NT2/D1 (cell line): Measurements from ENCODE around the gene JDP2.
A peak's percentile ranks its signal among the peaks of the same experiment; 100 is the strongest.
"Not testable (repeated sequence)": the region's sequence is repeated elsewhere in the genome, so short reads cannot be mapped to it uniquely, and the experiment has no call there.

Experiments used
- DNase-seq: peaks from one replicate; pipeline ENCODE4 v3.0.0-alpha.2; 2011; ENCODE audit warnings: low read depth, low spot score
- H3K27me3 ChIP-seq: 2 replicates; pipeline ENCODE4 v1.6.0; 2011; ENCODE audit warnings: mild to moderate bottlenecking; ENCODE audit not compliant: insufficient read length, insufficient read depth
- H3K36me3 ChIP-seq: 2 replicates; pipeline ENCODE4 v1.6.1; 2011; ENCODE audit warnings: mild to moderate bottlenecking, low read length, mixed read lengths; ENCODE audit not compliant: insufficient read depth, insufficient read length
- H3K4me1 ChIP-seq: 2 replicates; pipeline ENCODE4 v1.5.1; 2011; ENCODE audit not compliant: insufficient read depth, insufficient read length
- H3K4me3 ChIP-seq: 2 replicates; pipeline ENCODE4 v1.5.1; 2011; ENCODE audit warnings: low read depth; ENCODE audit not compliant: insufficient read length
- H3K9ac ChIP-seq: 2 replicates; pipeline ENCODE4 v1.6.0; 2011; ENCODE audit warnings: low read depth; ENCODE audit not compliant: insufficient read length
- H3K9me3 ChIP-seq: 2 replicates; pipeline ENCODE4 v1.5.1; 2011; ENCODE audit warnings: mild to moderate bottlenecking, low read length; ENCODE audit not compliant: insufficient read depth
- SUZ12 ChIP-seq: IDR thresholded peaks from 2 replicates; pipeline ENCODE4 v1.6.1; 2011; ENCODE audit not compliant: insufficient read length, insufficient read depth; ENCODE audit errors: extremely low read depth
- YY1 ChIP-seq: IDR thresholded peaks from 2 replicates; pipeline ENCODE4 v1.6.1; 2011; ENCODE audit not compliant: insufficient read length, insufficient read depth
- ZNF274 ChIP-seq: IDR thresholded peaks from 2 replicates; pipeline ENCODE4 v1.6.1; 2011; ENCODE audit warnings: mild to moderate bottlenecking, low read depth, low read length

JDP2 gene

DNA sequence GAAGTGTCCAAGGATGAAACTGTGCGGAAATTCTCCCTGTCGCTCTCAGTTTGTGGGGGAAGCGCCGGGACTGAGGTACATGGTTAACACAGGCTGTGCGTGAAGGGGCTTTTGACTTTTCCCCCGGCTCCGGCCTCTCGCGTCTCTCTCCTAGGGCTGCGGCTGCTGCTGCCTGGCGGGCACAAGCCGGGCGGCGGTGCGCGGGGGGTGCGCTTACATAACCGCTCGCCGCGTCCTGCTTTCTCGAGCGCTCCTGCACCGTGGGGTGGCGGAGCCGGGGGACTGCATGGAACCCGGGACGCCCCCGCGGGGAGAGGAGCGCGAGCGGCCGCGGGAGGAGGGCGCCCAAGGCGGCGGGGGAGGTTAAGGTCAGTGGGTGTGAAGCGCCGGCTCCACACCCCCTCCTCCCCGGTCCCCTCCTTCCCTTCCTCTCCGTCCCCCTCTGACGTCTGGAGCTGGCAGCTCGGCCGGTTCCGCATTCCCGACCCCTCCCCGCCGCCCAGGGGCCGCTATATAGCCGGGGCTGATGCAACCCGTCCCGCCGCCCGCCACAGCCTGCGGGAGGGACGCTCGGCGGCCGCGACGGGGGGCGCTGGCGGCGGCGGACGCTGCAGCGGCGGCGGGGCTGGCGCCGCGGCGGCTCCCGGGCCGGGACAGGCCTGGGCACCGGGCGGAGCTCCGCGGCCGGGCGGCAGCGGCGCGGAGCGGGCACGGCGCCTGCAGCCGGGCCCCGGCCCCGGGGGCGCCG lies at the start of gene JDP2:
Gene JDP2, plus strand, starts transcription at position 541 of the 748 bp plus-strand sequence. CDS start 9,899 bp downstream, outside the sequence.
- Histone ChIP-seq H3K9ac (peak within 1 kb of the TSS; percentile 70), H3K4me3 (peak within 1 kb of the TSS; percentile 61), H3K9me3 (peaks cover 9% of the 10 kb centered on the region), H3K4me1 (peaks cover 5% of the 10 kb centered on the region), H3K36me3 (peaks cover 16% of the 10 kb centered on the region), H3K27me3 (peaks cover 17% of the 10 kb centered on the region)
- TF ChIP-seq SUZ12 (no peak), ZNF274 (no peak), YY1 (no peak)
- no peak for DNase-seq

DNA sequence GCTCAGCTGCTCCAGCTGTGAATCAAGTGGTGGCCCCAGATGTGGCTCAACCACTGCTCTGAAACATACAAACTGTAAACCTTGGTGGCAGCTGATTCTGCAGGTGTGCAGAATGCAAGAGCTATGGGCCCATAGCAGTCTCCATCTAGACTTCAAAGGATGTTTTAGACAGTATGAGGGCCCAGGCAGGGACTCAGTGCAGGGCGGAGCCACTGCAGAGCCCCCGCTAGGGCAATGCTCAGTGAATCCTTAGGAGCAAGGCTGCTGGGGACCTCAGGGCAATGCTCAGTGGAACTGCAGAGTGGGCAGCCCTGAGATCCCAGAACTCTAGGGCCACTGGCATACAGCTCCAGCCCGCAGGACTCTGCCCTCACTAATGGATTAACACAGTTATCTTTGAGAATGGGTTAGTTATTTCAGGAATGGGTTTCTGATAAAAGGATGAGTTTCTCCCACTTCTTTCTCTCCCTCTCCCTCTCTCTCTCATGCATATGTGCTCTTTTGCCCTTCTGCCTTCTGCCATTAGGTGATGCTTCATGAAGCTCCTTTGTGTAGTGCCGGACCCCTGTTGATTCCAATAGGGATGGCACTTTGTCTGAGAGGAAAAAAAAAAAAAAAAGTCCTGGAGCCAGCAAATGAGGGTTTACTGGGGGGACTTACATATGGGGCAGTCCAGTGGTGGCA lies 48.4 kb upstream of the JDP2 start:
- Histone ChIP-seq H3K9ac (no peak overlapping the region), H3K9me3 (no peaks in the 10 kb centered on the region), H3K27me3 (no peaks in the 10 kb centered on the region), H3K4me3 (no peak overlapping the region), H3K4me1 (peaks cover 9% of the 10 kb centered on the region), H3K36me3 (no peaks in the 10 kb centered on the region)
- peak; percentile 32 for DNase-seq
- TF ChIP-seq SUZ12 (no peak), YY1 (no peak)

DNA sequence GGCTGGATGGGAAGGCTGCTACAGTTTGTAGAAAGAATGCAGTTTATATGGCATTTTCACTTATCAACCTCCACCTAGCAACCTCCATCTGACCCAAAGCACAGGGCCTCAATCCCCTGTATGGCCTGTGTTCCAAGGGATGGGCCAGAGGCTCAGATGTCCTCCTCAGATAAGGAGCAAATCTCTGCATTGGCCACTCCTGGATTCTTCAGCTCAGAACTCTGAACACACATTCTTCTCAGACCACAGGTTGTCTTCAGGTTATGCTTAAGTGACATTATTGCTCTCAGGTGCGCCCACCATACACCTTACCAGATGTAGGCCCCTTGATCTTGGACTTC lies 47.9 kb upstream of the JDP2 start:
- Histone ChIP-seq H3K9me3 (no peaks in the 10 kb centered on the region), H3K27me3 (no peaks in the 10 kb centered on the region), H3K9ac (no peak overlapping the region), H3K36me3 (no peaks in the 10 kb centered on the region), H3K4me3 (no peak overlapping the region), H3K4me1 (peaks cover 9% of the 10 kb centered on the region)
- DNase-seq: no peak
- TF ChIP-seq ZNF274 (no peak), YY1 (no peak), SUZ12 (no peak)

DNA sequence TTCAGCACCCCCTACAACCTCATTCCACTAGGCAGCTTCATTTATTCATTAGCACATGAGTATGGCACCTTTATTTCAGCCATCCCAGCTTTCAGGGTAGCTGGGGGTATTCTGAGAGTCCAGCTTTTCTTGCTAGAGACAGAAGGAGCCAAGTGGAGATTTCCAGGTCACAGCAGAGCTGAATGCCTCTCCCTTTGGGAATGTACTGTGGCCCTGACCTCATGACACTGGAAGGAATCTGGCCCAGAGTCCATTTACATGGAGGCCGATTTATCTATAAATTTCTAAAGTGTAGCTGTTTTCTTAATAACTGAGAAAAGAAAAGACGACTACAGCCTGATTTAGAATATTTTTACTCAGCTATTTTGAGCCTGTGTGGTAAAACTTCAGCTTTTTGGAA lies 47.2 kb upstream of the JDP2 start:
- Histone ChIP-seq H3K4me1 (peaks cover 9% of the 10 kb centered on the region), H3K9me3 (no peaks in the 10 kb centered on the region), H3K27me3 (no peaks in the 10 kb centered on the region), H3K36me3 (no peaks in the 10 kb centered on the region), H3K4me3 (no peak overlapping the region), H3K9ac (no peak overlapping the region)
- no peak for DNase-seq
- TF ChIP-seq YY1: no peak

- Histone ChIP-seq H3K4me3 (no peak overlapping the region), H3K36me3 (no peaks in the 10 kb centered on the region), H3K27me3 (no peaks in the 10 kb centered on the region), H3K4me1 (peaks cover 9% of the 10 kb centered on the region), H3K9me3 (no peaks in the 10 kb centered on the region), H3K9ac (no peak overlapping the region)
- DNase-seq: peak; percentile 15
- no peak for TF ChIP-seq YY1
- TF ChIP-seq SUZ12: no peak
- TF ChIP-seq ZNF274: no peak
These were observed 46.2 kb upstream of the JDP2 start for GRCh38 chr14:75381642-75382041.

- H3K36me3 ChIP-seq, H3K27me3 ChIP-seq, H3K9ac ChIP-seq, DNase-seq, H3K4me1 ChIP-seq, H3K9me3 ChIP-seq, H3K4me3 ChIP-seq: not testable (repeated sequence)
These were observed 44.6 kb upstream of the JDP2 start for GRCh38 chr14:75383219-75383618.

GRCh38 chr14:75383721-75384120 lies 44.1 kb upstream of the JDP2 start:
- H3K9ac ChIP-seq: no peak overlapping the region
- H3K4me1 ChIP-seq: peaks cover 9% of the 10 kb centered on the region
- no peaks in the 10 kb centered on the region for H3K27me3 ChIP-seq
- TF ChIP-seq ZNF274 (no peak), SUZ12 (no peak), YY1 (no peak)
- no peak for DNase-seq
- H3K9me3 ChIP-seq: no peaks in the 10 kb centered on the region
- no peaks in the 10 kb centered on the region for H3K36me3 ChIP-seq
- no peak overlapping the region for H3K4me3 ChIP-seq

GRCh38 chr14:75389679-75390078 lies 38.1 kb upstream of the JDP2 start:
- Histone ChIP-seq H3K9ac (no peak overlapping the region), H3K4me3 (no peak overlapping the region), H3K36me3 (no peaks in the 10 kb centered on the region), H3K9me3 (no peaks in the 10 kb centered on the region), H3K4me1 (no peaks in the 10 kb centered on the region), H3K27me3 (no peaks in the 10 kb centered on the region)
- no peak for TF ChIP-seq YY1
- TF ChIP-seq SUZ12: no peak
- no peak for TF ChIP-seq ZNF274
- no peak for DNase-seq
